Hepatocyte (in vitro differentiated cells): Measurements from ENCODE around the gene C4orf54. TPM values are rescaled to one million over a fixed set of nuclear protein-coding genes. Genes with fewer than 3 reads are reported as not detected.

ENCODE experiments used
- DNase-seq: peaks from one replicate; pipeline ENCODE4 v3.0.0-alpha.2; 2016; ENCODE audit warnings: low spot score
- H2AFZ ChIP-seq: fragments of 200-600 bp; sonication (generic); 2 replicates; pipeline ENCODE4 v1.6.0; 2016; ENCODE audit warnings: antibody characterized with exemption, mild to moderate bottlenecking
- H3K27ac ChIP-seq: fragments of 200-600 bp; sonication (generic); 2 replicates; pipeline ENCODE4 v1.5.1; 2016; ENCODE audit warnings: mild to moderate bottlenecking
- H3K27me3 ChIP-seq: fragments of 200-600 bp; sonication (generic); 2 replicates; pipeline ENCODE4 v1.6.1; 2016
- H3K36me3 ChIP-seq: fragments of 200-600 bp; sonication (generic); replicated peaks from 2 replicates; pipeline ENCODE4 v1.5.1; 2016; ENCODE audit warnings: low read depth; ENCODE audit not compliant: insufficient read depth
- H3K4me1 ChIP-seq: fragments of 200-600 bp; sonication (generic); 2 replicates; pipeline ENCODE4 v1.5.1; 2016; ENCODE audit warnings: mild to moderate bottlenecking, moderate library complexity; ENCODE audit not compliant: insufficient read depth
- H3K4me2 ChIP-seq: fragments of 200-600 bp; sonication (generic); 2 replicates; pipeline ENCODE4 v1.6.0; 2016
- H3K4me3 ChIP-seq: fragments of 200-600 bp; sonication (generic); 2 replicates; pipeline ENCODE4 v1.5.1; 2016; ENCODE audit warnings: mild to moderate bottlenecking
- H3K79me2 ChIP-seq: fragments of 200-600 bp; sonication (generic); 2 replicates; pipeline ENCODE4 v1.6.0; 2017; ENCODE audit warnings: mild to moderate bottlenecking
- H3K9me2 ChIP-seq: fragments of 200-600 bp; sonication (generic); replicated peaks from 2 replicates; pipeline ENCODE4 v1.6.0; 2017; ENCODE audit warnings: mild to moderate bottlenecking; ENCODE audit not compliant: insufficient read depth
- H3K9me3 ChIP-seq: fragments of 200-600 bp; sonication (generic); 2 replicates; pipeline ENCODE4 v1.5.1; 2016; ENCODE audit warnings: low read depth, mild to moderate bottlenecking
- H4K20me1 ChIP-seq: fragments of 200-600 bp; sonication (generic); 2 replicates; pipeline ENCODE4 v1.6.0; 2016; ENCODE audit warnings: mild to moderate bottlenecking; ENCODE audit not compliant: insufficient read depth, poor library complexity, severe bottlenecking
- CTCF ChIP-seq: fragments of 200-600 bp; sonication (generic); IDR thresholded peaks from 2 replicates; pipeline ENCODE4 v1.5.1; 2016; ENCODE audit warnings: antibody characterized with exemption, mild to moderate bottlenecking; ENCODE audit not compliant: poor library complexity
- EZH2 ChIP-seq: fragments of 200-600 bp; sonication (generic); IDR thresholded peaks from 2 replicates; pipeline ENCODE4 v1.6.1; 2016; ENCODE audit warnings: antibody characterized with exemption, mild to moderate bottlenecking, borderline replicate concordance
- EZH2phosphoT487 ChIP-seq: fragments of 200-600 bp; sonication (generic); IDR thresholded peaks from one replicate; pipeline ENCODE4 v1.6.1; 2018; ENCODE audit warnings: antibody characterized with exemption, mild to moderate bottlenecking, low read depth, moderate library complexity; ENCODE audit not compliant: unreplicated experiment, severe bottlenecking
- WGBS: methylation state at CpG from one replicate; pipeline ENCODE4 v1.1.6; 2016; ENCODE audit warnings: low lambda C conversion rate; ENCODE audit errors: missing lambda C conversion rate; 5-methylcytosine and 5-hydroxymethylcytosine counted together
- polyA plus RNA-seq: library from polyadenylated mRNA; unstranded; fragments of >200 nt; fragmentation: Nextera tagmentation; extraction: Ambion mirVana; gene quantifications from 2 replicates; pipeline ENCODE4 v1.2.1, GENCODE V29; 2016
- total RNA-seq: library from RNA; depleted of rRNA; stranded (reverse); fragments of >200 nt; gene quantifications from 2 replicates; pipeline ENCODE4 v1.2.3, GENCODE V29; 2014

The C4orf54 gene
- total and polyA plus RNA-seq, 2 experiments from 2014 or later: 0.07 TPM; not detected in 1

- Histone ChIP-seq H3K79me2 (no peaks in the 10 kb centered on the region), H3K4me3 (no peak overlapping the region), H3K9me2 (no peaks in the 10 kb centered on the region), H3K36me3 (no peaks in the 10 kb centered on the region), H4K20me1 (no peaks in the 10 kb centered on the region), H3K4me2 (no peak overlapping the region), H2AFZ (no peak overlapping the region), H3K27ac (no peak overlapping the region), H3K27me3 (no peaks in the 10 kb centered on the region), H3K9me3 (no peaks in the 10 kb centered on the region), H3K4me1 (peaks cover 3% of the 10 kb centered on the region)
- TF ChIP-seq CTCF (no peak), EZH2phosphoT487 (no peak), EZH2 (no peak)
- no peak for DNase-seq
- WGBS: 66% methylated on average over 2 of the region's 2 CpGs
Measured at GRCh38 chr4:99640676-99641075, 17.0 kb downstream of the C4orf54 start.

- H3K27ac ChIP-seq: no peak overlapping the region
- H3K4me1 ChIP-seq: no peaks in the 10 kb centered on the region
- no peak overlapping the region for H3K4me2 ChIP-seq
- no peaks in the 10 kb centered on the region for H3K36me3 ChIP-seq
- no peaks in the 10 kb centered on the region for H3K27me3 ChIP-seq
- 90% methylated on average over 5 of the region's 5 CpGs for WGBS
- no peaks in the 10 kb centered on the region for H3K9me2 ChIP-seq
- H3K9me3 ChIP-seq: no peaks in the 10 kb centered on the region
- TF ChIP-seq CTCF: no peak
- TF ChIP-seq EZH2phosphoT487: no peak
- TF ChIP-seq EZH2: no peak
- no peak for DNase-seq
- no peaks in the 10 kb centered on the region for H3K79me2 ChIP-seq
- H4K20me1 ChIP-seq: no peaks in the 10 kb centered on the region
- H2AFZ ChIP-seq: no peak overlapping the region
- H3K4me3 ChIP-seq: no peak overlapping the region
Measured at GRCh38 chr4:99637174-99637573, 20.5 kb downstream of the C4orf54 start.

- Histone ChIP-seq H3K4me1 (no peaks in the 10 kb centered on the region), H3K27ac (no peak overlapping the region), H4K20me1 (no peaks in the 10 kb centered on the region), H3K9me2 (no peaks in the 10 kb centered on the region), H3K79me2 (no peaks in the 10 kb centered on the region), H3K27me3 (no peaks in the 10 kb centered on the region), H3K9me3 (no peaks in the 10 kb centered on the region), H3K4me2 (no peak overlapping the region), H3K36me3 (no peaks in the 10 kb centered on the region), H3K4me3 (no peak overlapping the region), H2AFZ (no peak overlapping the region)
- DNase-seq: no peak
- WGBS: 80% methylated on average over 2 of the region's 2 CpGs
- TF ChIP-seq EZH2phosphoT487 (no peak), CTCF (no peak), EZH2 (no peak)
Measured at GRCh38 chr4:99636422-99636821, 21.2 kb downstream of the C4orf54 start.

GRCh38 chr4:99635601-99636000, 22.0 kb downstream of the C4orf54 start:
- Histone ChIP-seq H4K20me1 (no peaks in the 10 kb centered on the region), H3K79me2 (no peaks in the 10 kb centered on the region), H3K27ac (no peak overlapping the region), H3K36me3 (no peaks in the 10 kb centered on the region), H3K4me3 (no peak overlapping the region), H2AFZ (no peak overlapping the region), H3K9me3 (no peaks in the 10 kb centered on the region), H3K27me3 (no peaks in the 10 kb centered on the region), H3K4me1 (no peaks in the 10 kb centered on the region), H3K9me2 (no peaks in the 10 kb centered on the region), H3K4me2 (no peak overlapping the region)
- TF ChIP-seq EZH2phosphoT487: no peak
- TF ChIP-seq EZH2: no peak
- no peak for TF ChIP-seq CTCF
- WGBS: 85% methylated on average over 3 of the region's 3 CpGs
- DNase-seq: no peak
